SU-DHL-6 (cell line): Measurements from ENCODE around the gene SLC35A5.

Source experiments
- H2AFZ ChIP-seq: fragments of 200-600 bp; sonication (generic); 2 replicates; pipeline ENCODE4 v1.6.1; 2014; ENCODE audit warnings: low read depth, mild to moderate bottlenecking, moderate library complexity, mixed read lengths, antibody characterized with exemption, low read length; ENCODE audit not compliant: severe bottlenecking
- H3F3A ChIP-seq: fragments of 200-600 bp; shearing (Covaris generic); 2 replicates; pipeline ENCODE4 v1.6.0; 2016; ENCODE audit warnings: antibody characterized with exemption, mild to moderate bottlenecking; ENCODE audit not compliant: insufficient read depth
- H3K27ac ChIP-seq: fragments of 200-600 bp; sonication (generic); 2 replicates; pipeline ENCODE4 v1.5.1; 2016; ENCODE audit warnings: low read depth, mild to moderate bottlenecking, low read length, moderate library complexity, mixed read lengths
- H3K27me3 ChIP-seq: fragments of 200-600 bp; sonication (generic), shearing (Covaris generic); 2 replicates; pipeline ENCODE4 v1.6.0; 2014; ENCODE audit warnings: mild to moderate bottlenecking, low read length
- H3K36me3 ChIP-seq: fragments of 200-600 bp; sonication (generic); 2 replicates; pipeline ENCODE4 v1.6.1; 2014; ENCODE audit warnings: mild to moderate bottlenecking, low read length, mixed read lengths
- H3K4me2 ChIP-seq: fragments of 300-600, 200-600 bp; shearing (Covaris generic), sonication (generic); 2 replicates; pipeline ENCODE4 v1.6.0; 2014; ENCODE audit warnings: low read length, low read depth, mild to moderate bottlenecking; ENCODE audit not compliant: poor library complexity, severe bottlenecking
- H3K4me3 ChIP-seq: fragments of 200-600 bp; sonication (generic); 2 replicates; pipeline ENCODE4 v1.5.1; 2014; ENCODE audit warnings: antibody characterized with exemption, low read length, mild to moderate bottlenecking, mixed read lengths; ENCODE audit not compliant: insufficient read depth, poor library complexity, severe bottlenecking
- H3K79me2 ChIP-seq: fragments of 200-600 bp; sonication (generic); 2 replicates; pipeline ENCODE4 v1.6.1; 2014; ENCODE audit warnings: mild to moderate bottlenecking, low read length, moderate library complexity; ENCODE audit not compliant: insufficient read depth
- H3K9ac ChIP-seq: fragments of 200-600 bp; sonication (generic); 2 replicates; pipeline ENCODE4 v1.7.0; 2014; ENCODE audit warnings: mild to moderate bottlenecking, low read length
- H3K9me2 ChIP-seq: fragments of 200-600 bp; sonication (generic); replicated peaks from 2 replicates; pipeline ENCODE4 v1.6.1; 2014; ENCODE audit warnings: low read length; ENCODE audit not compliant: insufficient read depth
- H3K9me3 ChIP-seq: fragments of 200-600 bp; sonication (generic); 2 replicates; pipeline ENCODE4 v1.6.1; 2014; ENCODE audit warnings: low read length, mixed read lengths; ENCODE audit not compliant: insufficient read depth
- H4K20me1 ChIP-seq: fragments of 200-600 bp; sonication (generic); 2 replicates; pipeline ENCODE4 v1.6.1; 2014; ENCODE audit warnings: low read depth, mild to moderate bottlenecking, antibody characterized with exemption, low read length, moderate library complexity, mixed read lengths
- CTCF ChIP-seq: fragments of 200-600 bp; sonication (generic); IDR thresholded peaks from one replicate; pipeline ENCODE4 v1.5.1; 2017; ENCODE audit warnings: antibody characterized with exemption, mild to moderate bottlenecking, low read length, moderate library complexity; ENCODE audit not compliant: insufficient read depth, poor library complexity, severe bottlenecking
- EZH2phosphoT487 ChIP-seq: fragments of 200-600 bp; sonication (generic), shearing (Covaris generic); conservative IDR thresholded peaks from 2 replicates; pipeline ENCODE4 v1.6.1; 2018; ENCODE audit warnings: mild to moderate bottlenecking, antibody characterized with exemption, low read length, moderate library complexity, mixed read lengths

Gene SLC35A5

DNA sequence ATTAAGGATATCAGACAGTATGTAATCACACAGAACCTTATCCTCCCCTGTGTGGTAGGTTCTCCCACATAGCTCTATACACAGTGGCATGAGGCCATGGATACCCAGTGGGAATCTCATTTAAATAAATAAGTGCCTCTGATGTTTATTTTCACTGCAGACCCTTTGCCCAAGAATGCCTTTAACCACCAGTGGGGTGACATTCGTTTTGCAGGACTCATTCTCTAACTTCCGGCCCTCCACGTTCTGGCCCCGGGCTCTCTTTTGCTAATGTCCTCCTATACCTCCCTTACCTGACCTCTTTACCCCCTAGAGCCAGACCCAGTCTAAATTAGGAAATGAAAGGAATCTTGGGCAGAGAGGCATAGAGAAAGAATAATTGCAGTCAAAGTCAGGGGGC lies 70.8 kb downstream of the SLC35A5 start:
- H3K27me3 ChIP-seq: no peaks in the 10 kb centered on the region
- no peak overlapping the region for H3K4me2 ChIP-seq

GRCh38 chr3:112633191-112633590 lies 71.3 kb downstream of the SLC35A5 start:
- Histone ChIP-seq H2AFZ (no peak overlapping the region), H3K9me3 (no peaks in the 10 kb centered on the region), H4K20me1 (no peaks in the 10 kb centered on the region), H3K27me3 (no peaks in the 10 kb centered on the region), H3K27ac (no peak overlapping the region), H3K4me3 (no peak overlapping the region), H3K36me3 (no peaks in the 10 kb centered on the region), H3K4me2 (no peak overlapping the region), H3F3A (no peaks in the 10 kb centered on the region), H3K9me2 (no peaks in the 10 kb centered on the region), H3K79me2 (no peaks in the 10 kb centered on the region), H3K9ac (no peak overlapping the region)
- TF ChIP-seq CTCF (no peak), EZH2phosphoT487 (no peak)

More for the DNA sequence above, 70.8 kb downstream of the SLC35A5 start:
- no peaks in the 10 kb centered on the region for H4K20me1 ChIP-seq
- H3K9me2 ChIP-seq: no peaks in the 10 kb centered on the region
- H3K4me3 ChIP-seq: no peak overlapping the region
- no peaks in the 10 kb centered on the region for H3K36me3 ChIP-seq
- no peaks in the 10 kb centered on the region for H3K79me2 ChIP-seq
- no peaks in the 10 kb centered on the region for H3F3A ChIP-seq
- no peaks in the 10 kb centered on the region for H3K9me3 ChIP-seq
- no peak overlapping the region for H2AFZ ChIP-seq
- H3K27ac ChIP-seq: no peak overlapping the region
- TF ChIP-seq EZH2phosphoT487 (no peak), CTCF (no peak)
- H3K9ac ChIP-seq: no peak overlapping the region

GRCh38 chr3:112633757-112634156 lies 71.9 kb downstream of the SLC35A5 start:
- H3K9ac ChIP-seq: no peak overlapping the region
- H3K4me3 ChIP-seq: no peak overlapping the region
- H3K27me3 ChIP-seq: no peaks in the 10 kb centered on the region
- no peaks in the 10 kb centered on the region for H3K79me2 ChIP-seq
- no peaks in the 10 kb centered on the region for H3F3A ChIP-seq
- H3K36me3 ChIP-seq: no peaks in the 10 kb centered on the region
- H3K9me3 ChIP-seq: no peaks in the 10 kb centered on the region
- TF ChIP-seq CTCF: no peak
- no peak for TF ChIP-seq EZH2phosphoT487
- H2AFZ ChIP-seq: no peak overlapping the region
- no peaks in the 10 kb centered on the region for H4K20me1 ChIP-seq
- no peak overlapping the region for H3K27ac ChIP-seq
- H3K4me2 ChIP-seq: no peak overlapping the region
- H3K9me2 ChIP-seq: no peaks in the 10 kb centered on the region
